ENCODE data around the gene TAS2R14. TPM values are rescaled to one million over a fixed set of nuclear protein-coding genes. Genes with fewer than 3 reads are reported as not detected.

TAS2R14 gene
- total RNA-seq, 1 donor from 2014 or later, result 1.7 TPM

DNA sequence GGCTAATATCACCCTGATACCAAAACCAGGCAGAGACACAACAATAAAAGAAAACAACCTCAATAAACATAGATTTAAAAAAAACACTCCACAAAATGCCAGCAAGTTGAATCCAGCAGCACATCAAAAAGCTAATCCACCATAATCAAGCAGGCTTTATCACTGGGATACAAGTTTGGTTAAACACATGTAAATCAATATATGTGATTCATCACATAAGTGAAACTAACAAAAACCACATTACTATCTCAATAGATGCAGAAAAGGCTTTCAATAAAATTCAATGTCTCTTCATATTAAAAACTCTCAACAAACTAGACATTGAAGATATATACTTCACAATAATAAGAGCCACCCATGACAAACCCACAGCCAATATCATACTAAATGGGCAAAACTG, 17.0 kb upstream of the TAS2R14 start:
- no peak for DNase-seq (ENCODE audit: low read depth, low spot score)
- Mint-ChIP-seq H3K4me1 (no peaks in the 10 kb centered on the region), H3K9me3 (peaks cover 35% of the 10 kb centered on the region), H3K4me3 (no peak overlapping the region), H3K27ac (ENCODE audit: unreplicated experiment) (no peak overlapping the region), H3K27me3 (ENCODE audit: low read depth) (no peaks in the 10 kb centered on the region), H3K36me3 (ENCODE audit: low read depth) (peaks cover 56% of the 10 kb centered on the region)
- TF ChIP-seq, protein P1, sequence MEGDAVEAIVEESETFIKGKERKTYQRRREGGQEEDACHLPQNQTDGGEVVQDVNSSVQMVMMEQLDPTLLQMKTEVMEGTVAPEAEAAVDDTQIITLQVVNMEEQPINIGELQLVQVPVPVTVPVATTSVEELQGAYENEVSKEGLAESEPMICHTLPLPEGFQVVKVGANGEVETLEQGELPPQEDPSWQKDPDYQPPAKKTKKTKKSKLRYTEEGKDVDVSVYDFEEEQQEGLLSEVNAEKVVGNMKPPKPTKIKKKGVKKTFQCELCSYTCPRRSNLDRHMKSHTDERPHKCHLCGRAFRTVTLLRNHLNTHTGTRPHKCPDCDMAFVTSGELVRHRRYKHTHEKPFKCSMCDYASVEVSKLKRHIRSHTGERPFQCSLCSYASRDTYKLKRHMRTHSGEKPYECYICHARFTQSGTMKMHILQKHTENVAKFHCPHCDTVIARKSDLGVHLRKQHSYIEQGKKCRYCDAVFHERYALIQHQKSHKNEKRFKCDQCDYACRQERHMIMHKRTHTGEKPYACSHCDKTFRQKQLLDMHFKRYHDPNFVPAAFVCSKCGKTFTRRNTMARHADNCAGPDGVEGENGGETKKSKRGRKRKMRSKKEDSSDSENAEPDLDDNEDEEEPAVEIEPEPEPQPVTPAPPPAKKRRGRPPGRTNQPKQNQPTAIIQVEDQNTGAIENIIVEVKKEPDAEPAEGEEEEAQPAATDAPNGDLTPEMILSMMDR (conservative IDR thresholded peaks at IDR 0.05), result no peak

DNA sequence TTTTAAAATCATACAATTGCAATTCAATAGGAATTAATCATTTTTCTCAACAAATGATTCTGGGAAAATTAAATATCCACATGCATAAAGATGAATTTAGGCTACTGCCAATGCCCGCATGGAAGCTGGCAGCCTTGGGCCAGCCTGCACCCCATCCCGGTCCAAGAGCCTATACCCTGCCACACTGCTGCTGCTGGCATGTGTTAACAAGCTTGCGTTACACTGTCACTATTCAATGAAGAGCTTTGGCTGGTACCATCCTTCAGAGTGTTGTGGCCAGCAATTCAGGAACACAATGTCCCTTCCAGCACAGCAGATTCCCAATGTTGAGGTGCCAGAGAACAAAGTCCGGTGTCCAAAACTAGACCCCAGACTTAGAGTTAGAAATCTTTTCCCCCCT, 13.6 kb upstream of the TAS2R14 start:
- no peak overlapping the region for H3K27ac Mint-ChIP-seq (ENCODE audit: unreplicated experiment)
- H3K4me1 Mint-ChIP-seq, result no peaks in the 10 kb centered on the region
- H3K4me3 Mint-ChIP-seq, result no peak overlapping the region
- H3K36me3 Mint-ChIP-seq (ENCODE audit: low read depth), result peaks cover 65% of the 10 kb centered on the region
- DNase-seq (ENCODE audit: low read depth, low spot score), result no peak
- H3K27me3 Mint-ChIP-seq (ENCODE audit: low read depth), result no peaks in the 10 kb centered on the region
- peaks cover 40% of the 10 kb centered on the region for H3K9me3 Mint-ChIP-seq
- TF ChIP-seq, protein P1 (conservative IDR thresholded peaks at IDR 0.05), result no peak

DNA sequence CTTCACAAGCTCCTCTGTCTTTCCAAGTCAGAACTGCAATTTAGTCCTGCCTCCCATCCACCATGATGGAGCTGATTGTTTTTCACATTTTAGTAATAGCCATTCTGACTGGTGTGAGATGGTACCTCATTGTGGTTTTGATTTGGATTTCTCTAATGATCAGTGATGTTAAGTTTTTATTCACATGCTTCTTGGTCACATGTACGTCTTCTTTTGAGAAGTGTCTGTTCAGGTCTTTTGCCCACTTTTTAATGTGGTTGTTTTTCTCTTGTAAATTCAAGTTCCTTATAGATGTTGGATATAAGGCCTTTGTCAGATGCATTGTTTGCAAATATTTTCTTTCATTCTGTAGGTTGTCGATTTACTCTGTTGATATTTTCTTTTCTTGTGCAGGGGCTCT, 4.1 kb upstream of the TAS2R14 start:
- Mint-ChIP-seq H3K36me3 (ENCODE audit: low read depth) (peaks cover 53% of the 10 kb centered on the region), H3K9me3 (peaks cover 23% of the 10 kb centered on the region), H3K4me1 (no peaks in the 10 kb centered on the region), H3K4me3 (no peak overlapping the region), H3K27ac (ENCODE audit: unreplicated experiment) (no peak overlapping the region), H3K27me3 (ENCODE audit: low read depth) (no peaks in the 10 kb centered on the region)
- DNase-seq (ENCODE audit: low read depth, low spot score), result no peak
- TF ChIP-seq, protein P1 (conservative IDR thresholded peaks at IDR 0.05), result no peak

DNA sequence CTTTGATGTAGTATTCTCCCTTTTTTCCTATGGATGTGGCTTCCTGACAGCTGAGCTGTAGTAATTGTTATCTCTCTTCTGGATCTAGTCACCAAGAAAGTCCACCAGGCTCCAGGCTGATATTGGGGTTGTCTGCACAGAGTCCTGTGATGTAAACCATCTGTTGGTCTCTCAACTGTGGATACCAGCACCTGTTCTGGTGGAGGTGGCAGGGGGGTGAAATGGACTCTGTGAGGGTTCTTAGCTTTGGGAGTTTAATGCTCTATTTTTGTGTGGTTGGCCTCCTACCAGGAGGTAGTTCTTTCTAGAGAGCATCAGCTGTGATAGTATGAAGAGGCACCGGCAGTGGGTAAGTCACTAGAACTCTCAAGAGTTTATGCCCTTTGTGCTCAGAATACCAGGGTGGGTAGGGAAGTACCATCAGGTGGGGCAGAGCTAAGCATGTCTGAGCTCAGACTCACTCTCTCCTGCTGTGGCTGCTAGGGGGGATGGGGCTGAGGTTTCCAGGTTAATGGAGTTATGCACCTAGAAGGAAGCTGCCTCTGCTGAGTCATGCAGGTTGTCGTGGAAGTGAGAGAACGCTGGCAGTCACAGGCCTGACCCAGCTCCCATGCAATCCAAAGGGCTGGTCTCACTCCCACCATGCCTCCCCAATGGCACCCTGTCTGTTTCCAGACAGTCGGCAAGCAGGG, 3.0 kb upstream of the TAS2R14 start:
- TF ChIP-seq, protein P1 (conservative IDR thresholded peaks at IDR 0.05), result no peak
- Mint-ChIP-seq H3K36me3 (ENCODE audit: low read depth) (peaks cover 42% of the 10 kb centered on the region), H3K4me1 (no peaks in the 10 kb centered on the region), H3K27me3 (ENCODE audit: low read depth) (no peaks in the 10 kb centered on the region), H3K9me3 (peaks cover 16% of the 10 kb centered on the region), H3K27ac (ENCODE audit: unreplicated experiment) (no peak overlapping the region), H3K4me3 (no peak overlapping the region)
- no peak for DNase-seq (ENCODE audit: low read depth, low spot score)

DNA sequence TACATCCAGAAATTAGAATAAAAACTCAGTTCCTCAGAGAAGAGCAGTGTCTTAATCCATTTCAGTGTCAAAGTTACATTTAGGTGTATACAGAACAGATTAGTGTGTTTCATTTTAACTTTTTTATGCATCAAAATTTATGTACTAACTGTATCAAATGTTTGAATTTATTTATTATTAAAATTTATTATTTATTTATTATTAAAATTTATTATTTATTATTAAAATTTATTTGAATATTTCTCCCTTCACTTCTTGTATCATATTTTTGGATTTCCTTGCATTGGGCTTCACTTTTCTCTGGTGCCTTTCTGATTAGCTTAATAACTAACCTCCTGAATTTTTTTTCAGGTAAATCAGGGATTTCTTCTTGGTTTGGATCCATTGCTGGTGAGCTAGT, 2.3 kb upstream of the TAS2R14 start:
- H3K27me3 Mint-ChIP-seq (ENCODE audit: low read depth), result no peaks in the 10 kb centered on the region
- DNase-seq (ENCODE audit: low read depth, low spot score), result no peak
- peaks cover 35% of the 10 kb centered on the region for H3K36me3 Mint-ChIP-seq (ENCODE audit: low read depth)
- H3K9me3 Mint-ChIP-seq, result peaks cover 9% of the 10 kb centered on the region
- TF ChIP-seq, protein P1 (conservative IDR thresholded peaks at IDR 0.05), result no peak
- H3K4me1 Mint-ChIP-seq, result no peaks in the 10 kb centered on the region
- H3K4me3 Mint-ChIP-seq, result no peak overlapping the region
- no peak overlapping the region for H3K27ac Mint-ChIP-seq (ENCODE audit: unreplicated experiment)
